ENCODE measurements around the gene ZNF496.

Gene ZNF496

GRCh38 chr1:247326411-247327130, 5.1 kb downstream of the ZNF496 start:
- no peak for DNase-seq

- no peak for DNase-seq
Observed at GRCh38 chr1:247324923-247325322, 6.7 kb downstream of the ZNF496 start.

- DNase-seq, result no peak
Observed at GRCh38 chr1:247324204-247324787, 7.4 kb downstream of the ZNF496 start.

GRCh38 chr1:247322849-247323586, 8.6 kb downstream of the ZNF496 start:
- DNase-seq, result no peak

- DNase-seq, result no peak
Observed at GRCh38 chr1:247322442-247322841, 9.2 kb downstream of the ZNF496 start.

- no peak for DNase-seq
Observed at GRCh38 chr1:247317702-247318101, 14.0 kb downstream of the ZNF496 start.

GRCh38 chr1:247316590-247317197, 15.0 kb downstream of the ZNF496 start:
- no peak for DNase-seq

GRCh38 chr1:247304031-247304430, 27.6 kb downstream of the ZNF496 start:
- no peak for DNase-seq

GRCh38 chr1:247303216-247303615, 28.5 kb downstream of the ZNF496 start:
- no peak for DNase-seq

- no peak for DNase-seq
Observed at GRCh38 chr1:247301176-247301540, 30.5 kb downstream of the ZNF496 start.

GRCh38 chr1:247300491-247301175, 31.0 kb downstream of the ZNF496 start:
- no peak for DNase-seq

- DNase-seq, result no peak
Observed at GRCh38 chr1:247299723-247300381, 31.8 kb downstream of the ZNF496 start.

GRCh38 chr1:247298701-247299100, 33.0 kb downstream of the ZNF496 start:
- DNase-seq, result no peak

- no peak for DNase-seq
Observed at GRCh38 chr1:247298124-247298481, 33.6 kb downstream of the ZNF496 start.

- DNase-seq, result no peak
Observed at GRCh38 chr1:247297263-247298123, 34.2 kb downstream of the ZNF496 start.

GRCh38 chr1:247296599-247297180, 35.0 kb downstream of the ZNF496 start:
- DNase-seq, result no peak

- DNase-seq, result no peak
Observed at GRCh38 chr1:247295746-247296145, 35.9 kb downstream of the ZNF496 start.

- DNase-seq, result no peak
Observed at GRCh38 chr1:247295274-247295684, 36.4 kb downstream of the ZNF496 start.

GRCh38 chr1:247294282-247294681, 37.4 kb downstream of the ZNF496 start:
- no peak for DNase-seq

- no peak for DNase-seq
Observed at GRCh38 chr1:247293047-247293446, 38.6 kb downstream of the ZNF496 start.

Measured in stimulated activated CD4-positive, alpha-beta T cell treated with anti-CD3 and anti-CD28 coated beads, Interleukin-12 subunit alpha, Interleukin-12 subunit beta, amount 100 ng/mL, for 4 hours (primary cell).